GM12878 (cell line): ENCODE results near the gene NIPAL1. TPM values are rescaled to one million over a fixed set of nuclear protein-coding genes. Genes with fewer than 3 reads are reported as not detected.

Source experiments
- ATAC-seq: fragments of 200-7000 bp; cut with Tn5 transposase; 3 replicates; pipeline ENCODE4 v1.9.1; 2020; ENCODE audit warnings: mild to moderate bottlenecking, moderate library complexity
- BruUV-seq: library from RNA; stranded (reverse); fragments of 400-500 nt; replicated peaks from 2 replicates; lab custom pipeline; 2021; lab: Mats Ljungman, UMichigan
- CTCF ChIA-PET: fragments of 300-600 bp; sonication (Branson Sonifier 250); formaldehyde crosslinking; extraction: SDS; loops from one replicate; lab custom pipeline; 2021; ENCODE audit warnings: inconsistent platforms; lab: Yijun Ruan, JAX
- POLR2A ChIA-PET: fragments of 350-600 bp; formaldehyde crosslinking; extraction: SDS; loops from one replicate; lab custom pipeline; 2021; ENCODE audit warnings: inconsistent platforms; lab: Charles Lee
- RAD21 ChIA-PET: fragments of 300-600 bp; sonication (Branson Sonifier 250); formaldehyde crosslinking; loops from one replicate; lab custom pipeline; 2023; ENCODE audit warnings: antibody characterized with exemption; ENCODE audit not compliant: unreplicated experiment; lab: Charles Lee
- SMC1A ChIA-PET: fragments of 300-600 bp; sonication (Branson Sonifier 250); formaldehyde crosslinking; loops from one replicate; lab custom pipeline; 2023; ENCODE audit not compliant: unreplicated experiment, uncharacterized antibody; lab: Charles Lee
- DNase-seq: peaks from one replicate; pipeline ENCODE4 v3.0.0-alpha.2; 2011; ENCODE audit warnings: low read depth, low spot score
- FAIRE-seq: peaks from 3 replicates; lab custom pipeline; 2011; peaks lifted over from hg19 to GRCh38; lab: Jason Lieb, UNC
- H2AFZ ChIP-seq: 2 replicates; pipeline ENCODE4 v1.6.0; 2011; ENCODE audit warnings: low read depth, low read length, control low read depth; ENCODE audit not compliant: control insufficient read depth
- H3K27ac ChIP-seq: 2 replicates; pipeline ENCODE4 v1.5.1; 2011; ENCODE audit warnings: control low read depth; ENCODE audit not compliant: control insufficient read depth, insufficient read depth
- H3K27me3 ChIP-seq, 2 experiments: replicated peaks in 1 of 2; 2 replicates each; pipeline versions ENCODE4 v1.6.0 to v1.6.1; 2011; ENCODE audit warnings: low read length in 1 of 2; ENCODE audit not compliant: control insufficient read depth in 2 of 2, insufficient read depth in 2 of 2
- H3K36me3 ChIP-seq, 2 experiments: 2 replicates each; pipeline ENCODE4 v1.5.1; 2011; ENCODE audit warnings: low read length in 1 of 2; ENCODE audit not compliant: control insufficient read depth in 2 of 2, insufficient read depth in 2 of 2
- H3K4me1 ChIP-seq: 2 replicates; pipeline ENCODE4 v1.6.1; 2011; ENCODE audit warnings: mild to moderate bottlenecking, low read length, moderate library complexity, mixed read lengths; ENCODE audit not compliant: control insufficient read depth, insufficient read depth
- H3K4me2 ChIP-seq: 2 replicates; pipeline ENCODE4 v1.6.0; 2011; ENCODE audit warnings: control low read depth; ENCODE audit not compliant: control insufficient read depth, insufficient read depth
- H3K4me3 ChIP-seq: fragments of 200-600 bp; sonication (generic); 2 replicates; pipeline ENCODE4 v1.5.1; 2016
- H3K79me2 ChIP-seq: 2 replicates; pipeline ENCODE4 v1.6.0; 2011; ENCODE audit warnings: low read length; ENCODE audit not compliant: control insufficient read depth, insufficient read depth
- H3K9ac ChIP-seq: 2 replicates; pipeline ENCODE4 v1.8.0; 2011; ENCODE audit warnings: low read length, control low read depth, mixed read lengths; ENCODE audit not compliant: control insufficient read depth, insufficient read depth
- H3K9me3 ChIP-seq: replicated peaks from 3 replicates; pipeline ENCODE4 v1.5.1; 2011; ENCODE audit warnings: mild to moderate bottlenecking, low read length; ENCODE audit not compliant: control insufficient read depth, insufficient read depth
- H4K20me1 ChIP-seq: 2 replicates; pipeline ENCODE4 v1.6.0; 2011; ENCODE audit not compliant: control insufficient read depth, insufficient read depth
- BACH1 ChIP-seq: fragments of 450-650 bp; IDR thresholded peaks from 2 replicates; pipeline ENCODE4 v1.6.1; 2017; ENCODE audit warnings: mild to moderate bottlenecking, borderline replicate concordance
- CBX3 ChIP-seq: fragments of 200-600 bp; sonication (generic); IDR thresholded peaks from 2 replicates; pipeline ENCODE4 v1.6.1; 2016; ENCODE audit warnings: low read depth, borderline replicate concordance
- EGR1 ChIP-seq, 2 experiments: IDR thresholded peaks; 1 replicate in 1 of 2; 2 replicates in 1 of 2; pipeline ENCODE4 v1.6.1; 2011 to 2012; ENCODE audit warnings: low read depth in 2 of 2, low read length in 2 of 2, borderline replicate concordance in 1 of 2, mild to moderate bottlenecking in 1 of 2, moderate library complexity in 1 of 2
- IRF5 ChIP-seq: fragments of 450-650 bp; IDR thresholded peaks from 2 replicates; pipeline ENCODE4 v1.6.1; 2017; ENCODE audit warnings: borderline replicate concordance
- JUNB ChIP-seq: IDR thresholded peaks from 2 replicates; pipeline ENCODE4 v1.6.1; 2016; ENCODE audit warnings: antibody characterized with exemption, mild to moderate bottlenecking
- MAX ChIP-seq: IDR thresholded peaks from 2 replicates; pipeline ENCODE4 v1.6.1; 2012; ENCODE audit warnings: low read depth, low read length, improper control_type of control experiment
- NR2C2 ChIP-seq: IDR thresholded peaks from 2 replicates; pipeline ENCODE4 v1.6.1; 2011; ENCODE audit warnings: borderline replicate concordance, low read depth; ENCODE audit not compliant: control insufficient read depth, insufficient read length
- NRF1 ChIP-seq: conservative IDR thresholded peaks from 2 replicates; pipeline ENCODE4 v1.6.1; 2011; ENCODE audit warnings: mild to moderate bottlenecking, low read depth, low read length, improper control_type of control experiment
- PAX5 ChIP-seq: IDR thresholded peaks from 2 replicates; pipeline ENCODE4 v1.6.1; 2011; ENCODE audit warnings: low read depth, low read length, borderline replicate concordance
- RAD21 ChIP-seq: IDR thresholded peaks from 2 replicates; pipeline ENCODE4 v1.6.1; 2011; ENCODE audit warnings: mild to moderate bottlenecking, low read depth, low read length, moderate library complexity; ENCODE audit not compliant: insufficient read depth
- SIN3A ChIP-seq: IDR thresholded peaks from 2 replicates; pipeline ENCODE4 v1.6.1; 2012; ENCODE audit warnings: low read depth, low read length, improper control_type of control experiment
- SKIL ChIP-seq: fragments of 450-650 bp; IDR thresholded peaks from 2 replicates; pipeline ENCODE4 v1.6.1; 2017; ENCODE audit warnings: mild to moderate bottlenecking, low read depth, inconsistent platforms; ENCODE audit not compliant: poor library complexity, severe bottlenecking
- SMC3 ChIP-seq: IDR thresholded peaks from 2 replicates; pipeline ENCODE4 v1.6.1; 2011; ENCODE audit warnings: low read length, improper control_type of control experiment, borderline replicate concordance
- SREBF1 ChIP-seq: IDR thresholded peaks from 2 replicates; pipeline ENCODE4 v1.6.1; 2012; ENCODE audit warnings: mild to moderate bottlenecking, low read length
- TCF12 ChIP-seq: IDR thresholded peaks from 2 replicates; pipeline ENCODE4 v1.6.1; 2011; ENCODE audit warnings: low read depth, mild to moderate bottlenecking, low read length
- ZBED1 ChIP-seq: IDR thresholded peaks from 2 replicates; pipeline ENCODE4 v1.6.1; 2016; ENCODE audit warnings: borderline replicate concordance
- WGBS: methylation state at CpG from one replicate; pipeline ENCODE4 v1.1.6; 2016; ENCODE audit warnings: low lambda C conversion rate; ENCODE audit not compliant: insufficient replicate concordance, insufficient coverage; ENCODE audit errors: missing lambda C conversion rate; 5-methylcytosine and 5-hydroxymethylcytosine counted together
- in situ Hi-C: fragments of 300-500 bp; cut with MboI; formaldehyde crosslinking; loops from 9 replicates; pipeline ENCODE4 v1.14.3; 2018; ENCODE audit warnings: mixed read lengths
- intact Hi-C: fragments of 100-400 bp; cut with micrococcal nuclease; formaldehyde crosslinking; loops from one replicate; pipeline ENCODE4 v1.14.2; 2022; ENCODE audit not compliant: unreplicated experiment
- polyA plus RNA-seq, 11 experiments: library from polyadenylated mRNA; depleted of rRNA in 4 of 11; unstranded in 6 of 11; stranded (reverse) in 5 of 11; fragments of >200 nt; fragmentation: Nextera tagmentation in 4 of 11; fragmentation: Illumina TruSeq in 1 of 11; extraction: Ambion mirVana in 4 of 11; extraction: Trizol in 1 of 11; gene quantifications; 1 replicate in 1 of 11; 2 replicates in 10 of 11; pipeline versions ENCODE4 v1.2.1 to v1.2.3, GENCODE V29; 2011 to 2016; ENCODE audit warnings: inconsistent platforms in 2 of 11, missing spikeins in 2 of 11, low read depth in 1 of 11
- total RNA-seq, 4 experiments: library from RNA; depleted of rRNA in 3 of 4; stranded (reverse); fragments of >200 nt in 3 of 4; fragmentation: Illumina TruSeq in 1 of 4; extraction: Trizol in 1 of 4; gene quantifications; 2 replicates each; pipeline versions ENCODE4 v1.2.1 to v1.2.3, GENCODE V29; 2013 to 2021
- TF ChIP-seq, protein P1 (sequence below): IDR thresholded peaks from 2 replicates; pipeline ENCODE4 v1.6.1; 2011; ENCODE audit warnings: mild to moderate bottlenecking, low read depth, low read length, moderate library complexity; ENCODE audit not compliant: insufficient replicate concordance

The NIPAL1 gene
- total and polyA plus RNA-seq, 10 of the 15 experiments (the other 5 are each of a cell fraction or from before 2014, with no cell fraction given), result 0.46 to 9.7 (median 5.9) TPM

GRCh38 chr4:47972721-47973120 lies 43.9 kb upstream of the NIPAL1 start:
- H3K9ac ChIP-seq, result no peak overlapping the region
- POLR2A ChIA-PET, result interaction anchor here (0.7 kb wide), 1 partner anchor 54 kb away, joined by 3 read pairs; no protein-coding TSS in a partner anchor
- no peaks in the 10 kb centered on the region for H4K20me1 ChIP-seq
- no peak overlapping the region for H3K4me2 ChIP-seq
- FAIRE-seq (no peak), ATAC-seq (no peak), DNase-seq (no peak)
- no CpG with 5 or more reads among the region's 1 CpG for WGBS
- TF ChIP-seq NRF1, result no peak
- TF ChIP-seq ZBED1, result no peak
- no peak for TF ChIP-seq SKIL
- TF ChIP-seq SMC3, result no peak
- no peak for TF ChIP-seq MAX
- no peak for TF ChIP-seq EGR1 (IDR thresholded peaks at IDR 0.05; ENCODE audit: borderline replicate concordance in 1 of 2, low read depth in 2 of 2, low read length in 2 of 2)
- TF ChIP-seq BACH1, result no peak
- no peak for TF ChIP-seq TCF12
- TF ChIP-seq, protein P1, sequence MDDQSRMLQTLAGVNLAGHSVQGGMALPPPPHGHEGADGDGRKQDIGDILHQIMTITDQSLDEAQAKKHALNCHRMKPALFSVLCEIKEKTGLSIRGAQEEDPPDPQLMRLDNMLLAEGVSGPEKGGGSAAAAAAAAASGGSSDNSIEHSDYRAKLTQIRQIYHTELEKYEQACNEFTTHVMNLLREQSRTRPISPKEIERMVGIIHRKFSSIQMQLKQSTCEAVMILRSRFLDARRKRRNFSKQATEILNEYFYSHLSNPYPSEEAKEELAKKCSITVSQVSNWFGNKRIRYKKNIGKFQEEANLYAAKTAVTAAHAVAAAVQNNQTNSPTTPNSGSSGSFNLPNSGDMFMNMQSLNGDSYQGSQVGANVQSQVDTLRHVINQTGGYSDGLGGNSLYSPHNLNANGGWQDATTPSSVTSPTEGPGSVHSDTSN, result no peak
- TF ChIP-seq SREBF1, result no peak
- no peak for TF ChIP-seq JUNB
- TF ChIP-seq NR2C2, result no peak
- no peak for TF ChIP-seq RAD21
- no peak for TF ChIP-seq IRF5
- TF ChIP-seq CBX3, result no peak
- TF ChIP-seq PAX5, result no peak
- no peak for TF ChIP-seq SIN3A
- SMC1A ChIA-PET, result no interaction called here
- 0 out of 2 replicates have a peak, but pooled peaks cover 6% of the 10 kb centered on the region for H3K4me1 ChIP-seq
- CTCF ChIA-PET, result no interaction called here
- RAD21 ChIA-PET, result no interaction called here
- H3K4me3 ChIP-seq, result no peak overlapping the region
- intact Hi-C loops (no loop called here), in situ Hi-C loops (no loop called here)
- H3K36me3 ChIP-seq, result no peaks in the 10 kb centered on the region
- BruUV-seq, result no TSS peak
- H3K27ac ChIP-seq, result no peak overlapping the region
- H3K79me2 ChIP-seq, result no peaks in the 10 kb centered on the region
- H3K27me3 ChIP-seq, result no peaks in the 10 kb centered on the region
- H3K9me3 ChIP-seq, result no peaks in the 10 kb centered on the region
- no peak overlapping the region for H2AFZ ChIP-seq
